ENCODE results near the gene ATP9A. TPM values are rescaled to one million over a fixed set of nuclear protein-coding genes. Genes with fewer than 3 reads are reported as not detected.

Gene ATP9A
- polyA plus RNA-seq, 3 donors, result 0.04 TPM; not detected in 2

DNA sequence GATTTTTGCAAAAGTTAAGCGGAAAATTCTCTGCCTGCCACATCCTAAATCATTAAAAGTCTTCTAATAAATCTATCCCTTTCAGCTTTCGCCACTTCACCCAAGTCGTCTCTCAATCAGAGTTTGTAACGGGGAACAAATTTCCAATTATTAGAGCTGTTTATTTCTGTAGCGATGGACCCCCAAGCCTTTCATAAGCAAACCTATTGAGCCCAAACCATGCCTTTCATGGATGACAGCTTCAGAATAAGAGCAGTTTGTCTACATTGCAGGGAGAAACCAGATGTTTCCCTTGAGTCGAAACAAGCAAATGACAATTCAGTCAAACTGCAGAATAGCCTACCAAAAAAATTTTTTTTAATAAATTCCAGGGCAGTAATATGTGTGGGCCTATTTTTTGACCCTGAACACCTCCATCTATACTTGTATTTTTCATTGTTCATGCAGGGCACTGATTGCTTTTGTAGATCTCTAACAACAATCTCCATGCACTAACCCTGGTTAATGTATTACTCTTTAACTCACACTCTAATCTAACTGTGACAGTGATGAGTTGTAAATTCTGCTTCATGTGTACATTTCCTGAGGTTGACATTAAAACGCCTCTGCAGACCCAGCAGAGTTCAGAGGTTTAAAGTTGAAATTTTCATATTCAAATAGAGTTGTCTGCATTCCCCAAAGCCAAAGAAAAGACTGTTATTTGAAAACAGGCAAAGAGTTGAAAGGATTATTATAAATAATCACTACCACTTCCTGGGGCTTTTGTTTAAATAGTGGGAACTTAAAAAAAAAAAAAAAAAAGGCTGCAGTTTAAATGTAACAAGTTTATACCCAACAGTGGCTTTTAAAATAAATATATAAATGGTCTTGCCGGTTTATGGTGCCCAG, 64.5 kb downstream of the ATP9A start:
- TF ChIP-seq, protein P1, sequence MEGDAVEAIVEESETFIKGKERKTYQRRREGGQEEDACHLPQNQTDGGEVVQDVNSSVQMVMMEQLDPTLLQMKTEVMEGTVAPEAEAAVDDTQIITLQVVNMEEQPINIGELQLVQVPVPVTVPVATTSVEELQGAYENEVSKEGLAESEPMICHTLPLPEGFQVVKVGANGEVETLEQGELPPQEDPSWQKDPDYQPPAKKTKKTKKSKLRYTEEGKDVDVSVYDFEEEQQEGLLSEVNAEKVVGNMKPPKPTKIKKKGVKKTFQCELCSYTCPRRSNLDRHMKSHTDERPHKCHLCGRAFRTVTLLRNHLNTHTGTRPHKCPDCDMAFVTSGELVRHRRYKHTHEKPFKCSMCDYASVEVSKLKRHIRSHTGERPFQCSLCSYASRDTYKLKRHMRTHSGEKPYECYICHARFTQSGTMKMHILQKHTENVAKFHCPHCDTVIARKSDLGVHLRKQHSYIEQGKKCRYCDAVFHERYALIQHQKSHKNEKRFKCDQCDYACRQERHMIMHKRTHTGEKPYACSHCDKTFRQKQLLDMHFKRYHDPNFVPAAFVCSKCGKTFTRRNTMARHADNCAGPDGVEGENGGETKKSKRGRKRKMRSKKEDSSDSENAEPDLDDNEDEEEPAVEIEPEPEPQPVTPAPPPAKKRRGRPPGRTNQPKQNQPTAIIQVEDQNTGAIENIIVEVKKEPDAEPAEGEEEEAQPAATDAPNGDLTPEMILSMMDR (IDR thresholded peaks at IDR 0.05), result no peak
- no peak for DNase-seq
- H3K9me3 Mint-ChIP-seq, result peaks cover 0 to 3% (median 0%) of the 10 kb centered on the region in 7 donors
- Histone ChIP-seq H3K4me1 (ENCODE audit: control insufficient read depth in 1 of 2, insufficient read depth in 2 of 2, low read length in 2 of 2) (no peaks in the 10 kb centered on the region), H3K4me2 (replicated peaks; ENCODE audit: extremely low read depth, low read length, poor library complexity, severe bottlenecking) (no peak overlapping the region), H3K9ac (ENCODE audit: insufficient read depth, low read length, poor library complexity, severe bottlenecking) (no peak overlapping the region), H4K20me1 (ENCODE audit: insufficient read depth, low read length) (no peaks in the 10 kb centered on the region), H2AFZ (ENCODE audit: insufficient read depth, low read depth, low read length, poor library complexity, severe bottlenecking) (no peak overlapping the region), H3K36me3 (replicated peaks in 1 of 2; ENCODE audit: control insufficient read depth in 1 of 2, insufficient read depth in 2 of 2, low read length in 2 of 2) (no peaks in the 10 kb centered on the region), H3K9me3 (replicated peaks in 1 of 2; ENCODE audit: control insufficient read depth in 1 of 2, insufficient read depth in 1 of 2, low read length in 2 of 2) (no peaks in the 10 kb centered on the region), H3K27me3 (ENCODE audit: control insufficient read depth in 2 of 2, insufficient read depth in 2 of 2, low read length in 2 of 2) (no peaks in the 10 kb centered on the region), H3K79me2 (ENCODE audit: insufficient read depth, low read length) (no peaks in the 10 kb centered on the region), H3K4me3 (replicated peaks in 1 of 3; ENCODE audit: low read depth in 2 of 3, low read length in 3 of 3) (no peak overlapping the region), H3K27ac (ENCODE audit: low read depth in 1 of 2, low read length in 2 of 2) (no peak overlapping the region)
- 67% methylated on average over 1 of the region's 8 CpGs for WGBS (ENCODE audit: insufficient coverage)
- H3K36me3 Mint-ChIP-seq, result no peaks in the 10 kb centered on the region
- intact Hi-C loops (cut with micrococcal nuclease), result loop anchor here in 1 of 2 donors (5.0 kb wide), 1 partner anchor 66 kb away; no protein-coding TSS in a partner anchor
- H3K27ac Mint-ChIP-seq, result no peak overlapping the region
- peaks cover 1 to 2% (median 2%) of the 10 kb centered on the region in 3 donors for H3K27me3 Mint-ChIP-seq (ENCODE audit: low read depth in 3 of 3)
- H3K4me3 Mint-ChIP-seq, result no peak overlapping the region
- H3K4me1 Mint-ChIP-seq, result peaks cover 9% of the 10 kb centered on the region

DNA sequence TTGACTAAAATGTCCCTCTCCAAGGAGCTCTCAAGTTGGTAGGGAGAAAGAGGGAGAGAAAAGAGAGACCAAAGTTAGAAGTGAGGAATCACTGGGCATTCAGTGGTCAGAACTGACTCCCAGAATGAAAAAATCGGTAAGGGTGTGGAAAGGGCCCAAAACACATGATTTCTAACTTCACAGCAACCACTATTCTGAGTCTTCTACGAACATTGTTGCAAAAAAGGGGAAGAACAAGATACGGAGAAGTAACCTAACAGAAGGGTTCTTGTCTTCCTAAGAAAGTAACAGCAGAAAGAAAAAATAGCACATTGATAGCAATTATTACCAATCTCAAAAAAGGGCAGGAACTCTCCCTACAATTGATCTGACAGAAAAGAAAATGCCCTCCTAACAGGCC, 65.6 kb downstream of the ATP9A start:
- DNase-seq, result no peak
- no peaks in the 10 kb centered on the region for H3K36me3 Mint-ChIP-seq
- Histone ChIP-seq H3K4me1 (ENCODE audit: control insufficient read depth in 1 of 2, insufficient read depth in 2 of 2, low read length in 2 of 2) (no peaks in the 10 kb centered on the region), H3K79me2 (ENCODE audit: insufficient read depth, low read length) (no peaks in the 10 kb centered on the region), H3K9me3 (replicated peaks in 1 of 2; ENCODE audit: control insufficient read depth in 1 of 2, insufficient read depth in 1 of 2, low read length in 2 of 2) (no peaks in the 10 kb centered on the region), H3K36me3 (replicated peaks in 1 of 2; ENCODE audit: control insufficient read depth in 1 of 2, insufficient read depth in 2 of 2, low read length in 2 of 2) (no peaks in the 10 kb centered on the region), H4K20me1 (ENCODE audit: insufficient read depth, low read length) (no peaks in the 10 kb centered on the region), H2AFZ (ENCODE audit: insufficient read depth, low read depth, low read length, poor library complexity, severe bottlenecking) (peak overlapping the region; percentile 30), H3K4me3 (replicated peaks in 1 of 3; ENCODE audit: low read depth in 2 of 3, low read length in 3 of 3) (no peak overlapping the region), H3K27ac (ENCODE audit: low read depth in 1 of 2, low read length in 2 of 2) (no peak overlapping the region), H3K9ac (ENCODE audit: insufficient read depth, low read length, poor library complexity, severe bottlenecking) (no peak overlapping the region), H3K27me3 (ENCODE audit: control insufficient read depth in 2 of 2, insufficient read depth in 2 of 2, low read length in 2 of 2) (no peaks in the 10 kb centered on the region), H3K4me2 (replicated peaks; ENCODE audit: extremely low read depth, low read length, poor library complexity, severe bottlenecking) (no peak overlapping the region)
- peak overlapping the region in 3 of 7 donors; percentile 1 to 57 (median 32) for H3K27ac Mint-ChIP-seq
- H3K4me3 Mint-ChIP-seq, result no peak overlapping the region
- peaks cover 0 to 3% (median 0%) of the 10 kb centered on the region in 7 donors for H3K9me3 Mint-ChIP-seq
- peaks cover 1 to 4% (median 3%) of the 10 kb centered on the region in 3 donors for H3K27me3 Mint-ChIP-seq (ENCODE audit: low read depth in 3 of 3)
- TF ChIP-seq, protein P1 (IDR thresholded peaks at IDR 0.05), result no peak
- no CpG with 5 or more reads among the region's 3 CpGs for WGBS (ENCODE audit: insufficient coverage)
- intact Hi-C loops (cut with micrococcal nuclease), result loop anchor here in 1 of 2 donors (5.0 kb wide), 1 partner anchor 65 kb away; no protein-coding TSS in a partner anchor
- H3K4me1 Mint-ChIP-seq, result peaks cover 9% of the 10 kb centered on the region
